ENCODE measurements around the gene RPP25L. TPM values are rescaled to one million over a fixed set of nuclear protein-coding genes. Genes with fewer than 3 reads are reported as not detected.

The RPP25L gene
- total RNA-seq, 1 experiment from 2014 or later: 46.0 TPM

GRCh38 chr9:34588671-34589635 lies 22.9 kb downstream of the RPP25L start:
- peaks cover 96% of the 10 kb centered on the region for H3K27me3 ChIP-seq (ENCODE audit: control insufficient read depth, insufficient read depth, low read length)
- peak overlapping the region; percentile 64 for H3K4me3 ChIP-seq (ENCODE audit: insufficient read depth, low read depth, low read length)

GRCh38 chr9:34587271-34587670 lies 24.6 kb downstream of the RPP25L start:
- no peak for DNase-seq
- Histone ChIP-seq H3K4me3 (ENCODE audit: insufficient read depth, low read depth, low read length) (no peak overlapping the region), H3K27me3 (ENCODE audit: control insufficient read depth, insufficient read depth, low read length) (peaks cover 86% of the 10 kb centered on the region), H3K36me3 (replicated peaks; ENCODE audit: control insufficient read depth, insufficient read depth, low read length) (no peaks in the 10 kb centered on the region)

More at GRCh38 chr9:34588671-34589635, 22.9 kb downstream of the RPP25L start:
- DNase-seq: peak; percentile 82
- no peaks in the 10 kb centered on the region for H3K36me3 ChIP-seq (replicated peaks; ENCODE audit: control insufficient read depth, insufficient read depth, low read length)

- Histone ChIP-seq H3K4me3 (ENCODE audit: insufficient read depth, low read depth, low read length) (no peak overlapping the region), H3K27me3 (ENCODE audit: control insufficient read depth, insufficient read depth, low read length) (peaks cover 78% of the 10 kb centered on the region), H3K36me3 (replicated peaks; ENCODE audit: control insufficient read depth, insufficient read depth, low read length) (no peaks in the 10 kb centered on the region)
- DNase-seq: no peak
These were observed 25.8 kb downstream of the RPP25L start for GRCh38 chr9:34585946-34586669.

DNA sequence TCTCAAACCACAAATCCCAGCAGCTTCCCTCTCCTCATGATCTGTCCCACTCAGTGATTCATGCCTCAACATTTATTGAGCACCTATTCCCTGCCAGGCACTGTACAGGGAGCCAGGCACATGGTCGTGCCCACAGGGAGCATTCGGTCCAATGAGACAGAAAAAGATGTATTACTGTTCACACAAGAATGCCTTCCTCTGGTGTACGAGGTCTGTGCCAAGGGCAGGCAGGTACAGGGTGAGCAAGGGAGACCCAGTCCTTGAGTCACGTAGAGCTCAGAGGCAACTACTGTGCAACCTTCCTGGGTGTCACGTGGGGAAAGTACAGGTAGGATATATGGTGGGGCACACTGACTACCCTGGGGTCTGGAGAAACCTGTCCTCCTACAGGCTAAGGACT lies 26.9 kb downstream of the RPP25L start:
- H3K27me3 ChIP-seq (ENCODE audit: control insufficient read depth, insufficient read depth, low read length): peaks cover 77% of the 10 kb centered on the region
- H3K4me3 ChIP-seq (ENCODE audit: insufficient read depth, low read depth, low read length): no peak overlapping the region
- H3K36me3 ChIP-seq (replicated peaks; ENCODE audit: control insufficient read depth, insufficient read depth, low read length): no peaks in the 10 kb centered on the region
- no peak for DNase-seq

GRCh38 chr9:34582787-34583186 lies 29.1 kb downstream of the RPP25L start:
- Histone ChIP-seq H3K36me3 (replicated peaks; ENCODE audit: control insufficient read depth, insufficient read depth, low read length) (no peaks in the 10 kb centered on the region), H3K27me3 (ENCODE audit: control insufficient read depth, insufficient read depth, low read length) (peaks cover 76% of the 10 kb centered on the region), H3K4me3 (ENCODE audit: insufficient read depth, low read depth, low read length) (no peak overlapping the region)
- DNase-seq: no peak

- no peak overlapping the region for H3K4me3 ChIP-seq (ENCODE audit: insufficient read depth, low read depth, low read length)
- H3K27me3 ChIP-seq (ENCODE audit: control insufficient read depth, insufficient read depth, low read length): peaks cover 68% of the 10 kb centered on the region
- H3K36me3 ChIP-seq (replicated peaks; ENCODE audit: control insufficient read depth, insufficient read depth, low read length): no peaks in the 10 kb centered on the region
- no peak for DNase-seq
These were observed 30.6 kb downstream of the RPP25L start for GRCh38 chr9:34581318-34581717.

DNA sequence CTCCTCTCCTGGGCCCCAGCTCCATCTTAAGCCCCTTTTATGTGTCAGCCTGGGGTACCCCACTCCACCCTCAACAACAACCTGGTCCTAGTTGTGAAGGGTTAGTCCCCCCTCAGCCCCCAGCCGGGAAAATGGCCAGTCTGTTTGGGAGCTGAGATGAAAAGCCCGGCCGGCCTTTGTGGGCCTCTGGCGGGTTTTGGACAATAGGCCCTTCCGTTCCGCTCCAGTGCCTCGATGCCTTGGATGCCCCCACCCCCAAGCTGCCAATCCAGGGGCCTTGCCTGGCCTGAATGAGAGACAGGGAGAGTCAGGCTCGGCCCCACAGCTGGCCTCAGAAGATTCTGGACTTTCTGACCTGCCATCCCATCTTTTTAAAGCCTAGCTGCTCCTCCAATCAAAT lies 31.5 kb downstream of the RPP25L start:
- peak; percentile 67 for DNase-seq
- Histone ChIP-seq H3K4me3 (ENCODE audit: insufficient read depth, low read depth, low read length) (no peak overlapping the region), H3K27me3 (ENCODE audit: control insufficient read depth, insufficient read depth, low read length) (peaks cover 60% of the 10 kb centered on the region), H3K36me3 (replicated peaks; ENCODE audit: control insufficient read depth, insufficient read depth, low read length) (no peaks in the 10 kb centered on the region)

- DNase-seq: peak; percentile 32
- Histone ChIP-seq H3K4me3 (ENCODE audit: insufficient read depth, low read depth, low read length) (no peak overlapping the region), H3K27me3 (ENCODE audit: control insufficient read depth, insufficient read depth, low read length) (peaks cover 54% of the 10 kb centered on the region), H3K36me3 (replicated peaks; ENCODE audit: control insufficient read depth, insufficient read depth, low read length) (no peaks in the 10 kb centered on the region)
These were observed 32.1 kb downstream of the RPP25L start for GRCh38 chr9:34579808-34580163.

DNA sequence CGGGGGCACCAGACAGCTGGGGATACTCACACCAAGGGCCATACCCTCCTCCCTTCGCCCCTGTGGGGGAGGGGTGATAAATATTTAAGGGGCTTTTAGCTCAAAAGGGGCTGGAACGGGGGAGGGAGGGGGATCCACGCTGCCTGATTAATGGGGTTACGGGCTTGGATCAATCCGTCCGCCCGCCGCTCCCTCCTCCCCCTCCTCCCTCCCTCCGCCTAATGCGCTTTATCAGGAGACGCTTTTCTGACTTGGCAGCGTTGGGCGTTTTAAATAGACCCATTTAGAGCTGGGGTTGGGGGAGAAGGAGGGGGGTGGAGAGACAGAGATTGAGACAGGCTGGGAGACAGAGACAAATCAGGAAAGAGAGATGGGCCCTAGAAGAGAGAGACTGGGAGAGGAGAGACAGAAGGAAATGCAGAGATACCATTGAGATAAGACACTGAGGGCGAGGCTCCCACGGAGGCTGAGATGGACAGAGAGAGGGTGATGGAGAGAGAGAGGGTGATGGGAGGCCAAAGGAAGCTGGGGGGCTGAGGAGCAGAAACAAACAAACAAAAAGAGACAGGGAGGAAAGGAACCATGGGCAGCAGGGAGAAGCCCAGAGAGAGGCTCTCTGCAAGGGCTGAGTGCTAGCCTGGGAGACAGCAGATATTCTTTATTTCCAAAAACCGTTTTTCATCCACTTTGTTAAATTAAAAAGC lies 32.6 kb downstream of the RPP25L start:
- H3K27me3 ChIP-seq (ENCODE audit: control insufficient read depth, insufficient read depth, low read length): peaks cover 49% of the 10 kb centered on the region
- DNase-seq: peak; percentile 81
- no peaks in the 10 kb centered on the region for H3K36me3 ChIP-seq (replicated peaks; ENCODE audit: control insufficient read depth, insufficient read depth, low read length)
- peak overlapping the region; percentile 16; the same call in 1 of the 2 replicates for H3K4me3 ChIP-seq (ENCODE audit: insufficient read depth, low read depth, low read length)

- H3K4me3 ChIP-seq (ENCODE audit: insufficient read depth, low read depth, low read length): peak overlapping the region; percentile 44
- H3K27me3 ChIP-seq (ENCODE audit: control insufficient read depth, insufficient read depth, low read length): peaks cover 44% of the 10 kb centered on the region
- no peaks in the 10 kb centered on the region for H3K36me3 ChIP-seq (replicated peaks; ENCODE audit: control insufficient read depth, insufficient read depth, low read length)
- peak; percentile 91 for DNase-seq
These were observed 33.4 kb downstream of the RPP25L start for GRCh38 chr9:34578241-34579103.

- peak; percentile 91 for DNase-seq
- H3K27me3 ChIP-seq (ENCODE audit: control insufficient read depth, insufficient read depth, low read length): peaks cover 41% of the 10 kb centered on the region
- peak overlapping the region; percentile 44 for H3K4me3 ChIP-seq (ENCODE audit: insufficient read depth, low read depth, low read length)
- H3K36me3 ChIP-seq (replicated peaks; ENCODE audit: control insufficient read depth, insufficient read depth, low read length): no peaks in the 10 kb centered on the region
These were observed 34.3 kb downstream of the RPP25L start for GRCh38 chr9:34577400-34578240.

- H3K4me3 ChIP-seq (ENCODE audit: insufficient read depth, low read depth, low read length): no peak overlapping the region
- H3K27me3 ChIP-seq (ENCODE audit: control insufficient read depth, insufficient read depth, low read length): peaks cover 40% of the 10 kb centered on the region
- DNase-seq: peak; percentile 88
These were observed 35.1 kb downstream of the RPP25L start for GRCh38 chr9:34576597-34577399.

More at GRCh38 chr9:34576597-34577399, 35.1 kb downstream of the RPP25L start:
- no peaks in the 10 kb centered on the region for H3K36me3 ChIP-seq (replicated peaks; ENCODE audit: control insufficient read depth, insufficient read depth, low read length)
